Psoas muscle (tissue), 8 donors: ENCODE results near the gene ZBP1. TPM values are rescaled to one million over a fixed set of nuclear protein-coding genes. Genes with fewer than 3 reads are reported as not detected.

ENCODE experiments used
- ATAC-seq, 4 donors: fragments of 200-7000 bp; cut with Tn5 transposase; one replicate each; pipeline ENCODE4 v1.9.1; 2020; ENCODE audit warnings: moderate library complexity in 3 of 4, mild to moderate bottlenecking in 2 of 4
- DNase-seq, 2 donors: peaks; one replicate each; pipeline ENCODE4 v3.0.0-alpha.2; 2020
- H3K27ac ChIP-seq: fragments of 200-600 bp; one replicate; pipeline ENCODE4 v1.8.0; 2022
- H3K27me3 ChIP-seq, 3 donors: fragments of 200-600 bp in 1 of 3; one replicate each; pipeline versions ENCODE4 v1.6.1 to v1.8.0; 2013 to 2022; ENCODE audit warnings: low read length in 2 of 3, mild to moderate bottlenecking in 2 of 3, moderate library complexity in 1 of 3; ENCODE audit not compliant: insufficient read depth in 3 of 3
- H3K36me3 ChIP-seq, 2 donors: fragments of 200-600 bp in 1 of 2; one replicate each; pipeline versions ENCODE4 v1.6.1 to v1.8.0; 2013 to 2022; ENCODE audit warnings: low read depth in 1 of 2, mild to moderate bottlenecking in 1 of 2, moderate library complexity in 1 of 2; ENCODE audit not compliant: insufficient read depth in 1 of 2
- H3K4me1 ChIP-seq: fragments of 200-600 bp; one replicate; pipeline ENCODE4 v1.8.0; 2022
- H3K4me3 ChIP-seq: fragments of 200-600 bp; one replicate; pipeline ENCODE4 v1.8.0; 2022; ENCODE audit warnings: mild to moderate bottlenecking
- H3K9me3 ChIP-seq: fragments of 200-600 bp; one replicate; pipeline ENCODE4 v1.8.0; 2022
- WGBS, 3 donors: extraction: QIAGEN DNeasy Blood & Tissue Kit; methylation state at CpG; one replicate each; pipeline versions ENCODE4 v1.1.6 to v1.1.7; 2013; 5-methylcytosine and 5-hydroxymethylcytosine counted together
- intact Hi-C, 2 donors: fragments of 100-400 bp; cut with DNase I; formaldehyde crosslinking; loops; one replicate each; pipeline versions ENCODE4 v1.11.0 to v1.14.2; 2022
- polyA plus RNA-seq, 3 donors: library from polyadenylated mRNA; stranded (reverse); fragments of 200-250 nt; gene quantifications; one replicate each; pipeline ENCODE4 v1.2.3, GENCODE V29; 2013
- total RNA-seq, 4 donors: library from RNA; stranded (reverse); fragmentation: NEBNext Ultra II Directional in 2 of 4; extraction: Animal tissue kit (Norgen Biotek cat#: 25700) in 2 of 4; gene quantifications; one replicate each; pipeline versions ENCODE4 v1.2.1 to v1.2.4, GENCODE V29; 2021 to 2023
- TF ChIP-seq, protein P1 (sequence below): fragments of 200-600 bp; IDR thresholded peaks from one replicate; pipeline ENCODE4 v1.8.0; 2022; ENCODE audit warnings: antibody characterized with exemption
- donor health status: healthy with polysubstance abuse.
- donor health status: DM: no; HTN: no; CAD: no; lungs with moderate emphysema.
- donor health status: Bipolar disorder and iron deficiency.
- donor health status: healthy.
- donor health status: DM: yes; HTN: yes; CAD: no.
- donor health status: DM: no; HTN: no; CAD: no.
- donor health status: DM: no; HTN: no; CAD: no.
- donor health status: DM: yes; HTN: yes; CAD: no.

Gene ZBP1
- total and polyA plus RNA-seq, 7 donors: 0.07 to 0.50 (median 0.20) TPM; not detected in 2

DNA sequence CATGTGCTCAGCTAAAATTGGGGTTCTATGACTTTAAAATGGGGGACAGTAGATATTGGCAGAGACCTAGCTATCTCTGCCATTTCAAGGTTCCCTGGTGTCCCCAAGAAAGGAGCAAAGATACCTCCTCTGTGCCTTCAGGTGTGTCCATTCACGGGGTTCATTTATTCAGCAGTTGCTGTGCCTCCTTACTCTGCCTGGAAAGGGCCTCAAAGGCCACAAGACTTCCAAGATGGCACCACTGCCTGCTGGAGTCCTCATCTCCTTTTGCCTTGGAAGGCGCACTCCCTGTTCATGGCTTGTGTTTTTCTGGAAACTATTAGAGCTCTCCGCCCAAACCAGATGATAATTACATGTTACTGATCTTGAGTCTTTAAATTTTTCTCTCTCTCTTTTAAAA lies 3.9 kb upstream of the ZBP1 start:
- intact Hi-C loops: no loop called here
- DNase-seq (no peak), ATAC-seq (no peak)
- H3K9me3 ChIP-seq: peaks cover 6% of the 10 kb centered on the region
- H3K36me3 ChIP-seq: no peaks in the 10 kb centered on the region
- H3K27ac ChIP-seq: no peak overlapping the region
- peaks cover 6% of the 10 kb centered on the region for H3K4me1 ChIP-seq
- peaks cover 0 to 2% (median 0%) of the 10 kb centered on the region in 3 donors for H3K27me3 ChIP-seq
- H3K4me3 ChIP-seq: no peak overlapping the region
- WGBS, 3 donors: 86 to 94% (median 94%) methylated on average over 3 of the region's 3 CpGs
- TF ChIP-seq, protein P1, sequence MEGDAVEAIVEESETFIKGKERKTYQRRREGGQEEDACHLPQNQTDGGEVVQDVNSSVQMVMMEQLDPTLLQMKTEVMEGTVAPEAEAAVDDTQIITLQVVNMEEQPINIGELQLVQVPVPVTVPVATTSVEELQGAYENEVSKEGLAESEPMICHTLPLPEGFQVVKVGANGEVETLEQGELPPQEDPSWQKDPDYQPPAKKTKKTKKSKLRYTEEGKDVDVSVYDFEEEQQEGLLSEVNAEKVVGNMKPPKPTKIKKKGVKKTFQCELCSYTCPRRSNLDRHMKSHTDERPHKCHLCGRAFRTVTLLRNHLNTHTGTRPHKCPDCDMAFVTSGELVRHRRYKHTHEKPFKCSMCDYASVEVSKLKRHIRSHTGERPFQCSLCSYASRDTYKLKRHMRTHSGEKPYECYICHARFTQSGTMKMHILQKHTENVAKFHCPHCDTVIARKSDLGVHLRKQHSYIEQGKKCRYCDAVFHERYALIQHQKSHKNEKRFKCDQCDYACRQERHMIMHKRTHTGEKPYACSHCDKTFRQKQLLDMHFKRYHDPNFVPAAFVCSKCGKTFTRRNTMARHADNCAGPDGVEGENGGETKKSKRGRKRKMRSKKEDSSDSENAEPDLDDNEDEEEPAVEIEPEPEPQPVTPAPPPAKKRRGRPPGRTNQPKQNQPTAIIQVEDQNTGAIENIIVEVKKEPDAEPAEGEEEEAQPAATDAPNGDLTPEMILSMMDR: no peak

DNA sequence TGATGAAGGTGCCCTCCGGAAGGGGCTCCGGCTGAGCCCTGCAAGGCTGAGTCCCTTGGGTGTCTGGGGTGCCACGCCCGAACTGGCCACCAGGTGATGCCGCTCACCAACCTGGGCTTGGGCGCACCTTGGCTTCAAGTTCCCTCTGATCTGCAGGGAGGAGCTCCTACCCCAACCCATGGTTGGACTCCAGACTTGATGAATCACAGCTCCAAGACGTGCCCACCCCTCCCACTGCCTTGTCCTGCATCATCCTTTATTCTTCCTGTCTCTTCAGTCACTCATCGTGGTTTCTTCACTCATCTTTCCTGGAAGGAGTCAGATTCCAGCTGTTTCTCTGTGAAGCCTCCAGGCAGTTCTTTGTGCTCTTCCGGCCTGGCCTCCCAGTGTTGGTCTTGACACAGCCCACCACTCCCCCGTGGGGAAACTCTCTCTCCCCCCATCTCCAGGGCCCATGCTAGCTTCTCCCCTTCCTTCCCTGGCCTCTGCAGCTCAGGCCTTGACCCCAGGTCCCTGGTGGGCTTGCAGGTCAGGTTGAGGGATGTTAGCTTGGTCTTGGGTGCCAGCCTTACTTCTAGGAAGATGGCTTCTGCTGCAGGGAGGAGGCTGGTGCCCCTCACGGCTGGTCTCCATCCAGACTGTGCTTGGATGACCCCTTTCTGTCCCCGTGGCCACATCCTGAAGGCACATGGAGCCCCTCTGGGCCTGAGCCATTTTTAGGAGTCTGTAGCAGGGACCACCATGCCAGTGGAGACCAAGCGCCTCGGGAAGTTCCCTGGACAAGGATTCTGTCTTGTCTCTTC lies 2.6 kb upstream of the ZBP1 start:
- peaks cover 6% of the 10 kb centered on the region for H3K9me3 ChIP-seq
- DNase-seq (no peak), ATAC-seq (peak in 1 of 4 donors; percentile 61)
- 62 to 71% (median 64%) methylated on average over 14 of the region's 14 CpGs for WGBS, 3 donors
- TF ChIP-seq, protein P1: peak; percentile 62
- H3K4me3 ChIP-seq: no peak overlapping the region
- no peaks in the 10 kb centered on the region for H3K36me3 ChIP-seq
- peaks cover 5% of the 10 kb centered on the region for H3K4me1 ChIP-seq
- no peak overlapping the region for H3K27ac ChIP-seq
- intact Hi-C loops: no loop called here
- peaks cover 0 to 2% (median 0%) of the 10 kb centered on the region in 3 donors for H3K27me3 ChIP-seq

DNA sequence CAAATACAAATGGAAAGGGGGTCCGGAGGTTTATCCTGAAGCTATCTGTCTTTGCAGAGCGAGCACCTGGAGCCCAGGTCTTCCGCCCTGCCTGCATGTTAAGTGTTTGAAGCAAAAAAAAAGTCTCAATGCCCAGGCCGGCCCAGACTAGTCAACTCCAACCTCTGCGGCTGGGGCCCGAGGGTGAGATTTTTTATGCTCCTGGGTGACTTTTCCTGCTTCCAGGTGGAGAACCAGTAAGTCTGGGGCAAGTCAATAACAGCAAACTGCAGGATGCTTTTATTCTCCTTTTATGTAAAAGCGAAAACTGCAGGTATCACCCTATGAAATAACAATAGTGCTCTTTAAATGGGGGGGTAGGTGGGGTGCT lies 2.0 kb upstream of the ZBP1 start:
- intact Hi-C loops: no loop called here
- TF ChIP-seq, protein P1: no peak
- H3K36me3 ChIP-seq: no peaks in the 10 kb centered on the region

DNA sequence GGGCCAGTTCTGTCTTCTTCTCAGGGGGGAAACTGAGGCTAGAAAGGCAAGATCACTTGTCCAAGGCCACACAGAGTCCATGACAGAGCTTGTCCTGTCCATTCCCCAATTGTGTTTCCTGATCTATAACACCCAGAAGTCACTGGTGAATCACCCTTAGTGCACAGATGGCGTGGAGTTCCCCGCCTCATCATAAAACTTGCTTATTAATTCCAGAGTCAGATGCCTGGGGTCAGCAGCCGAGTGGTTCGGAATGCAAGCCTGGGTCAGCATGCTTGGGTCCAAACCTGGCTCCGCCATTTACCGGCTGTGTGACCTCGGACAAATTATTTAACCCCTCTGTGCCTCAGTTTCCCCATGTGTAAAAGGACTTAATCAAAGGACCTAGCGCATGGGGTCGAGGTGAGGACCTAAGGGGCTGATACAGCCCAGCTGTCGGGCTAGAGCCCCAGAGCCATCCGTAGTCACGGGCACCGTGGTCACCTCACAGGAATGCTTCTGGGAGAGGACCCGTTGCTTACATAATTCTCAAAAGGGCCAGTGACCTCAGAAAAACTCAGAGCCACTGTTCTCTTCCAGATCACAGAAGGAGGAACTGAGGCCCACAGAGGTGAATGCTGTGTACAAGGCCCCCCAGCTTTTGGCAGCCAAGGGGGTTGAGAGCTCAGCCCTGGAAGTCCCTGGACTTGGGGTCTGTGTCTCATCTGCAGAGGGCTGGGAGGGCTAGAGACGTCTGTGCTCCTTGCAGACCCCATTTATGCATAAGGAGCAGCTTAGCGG lies 1.4 kb upstream of the ZBP1 start:
- no peak overlapping the region for H3K27ac ChIP-seq
- WGBS, 3 donors: 86 to 88% (median 86%) methylated on average over 16 of the region's 16 CpGs
- no peak overlapping the region for H3K4me3 ChIP-seq
- TF ChIP-seq, protein P1: no peak
- intact Hi-C loops: no loop called here
- H3K4me1 ChIP-seq: no peaks in the 10 kb centered on the region
- no peak for DNase-seq
- H3K27me3 ChIP-seq: peaks cover 0 to 2% (median 0%) of the 10 kb centered on the region in 3 donors
- no peak for ATAC-seq
- peaks cover 6% of the 10 kb centered on the region for H3K9me3 ChIP-seq
- no peaks in the 10 kb centered on the region for H3K36me3 ChIP-seq

More for the DNA sequence above, 2.0 kb upstream of the ZBP1 start:
- DNase-seq (no peak), ATAC-seq (no peak)
- Histone ChIP-seq H3K9me3 (peaks cover 6% of the 10 kb centered on the region), H3K4me1 (no peaks in the 10 kb centered on the region), H3K4me3 (no peak overlapping the region), H3K27me3 (peaks cover 0 to 2% (median 0%) of the 10 kb centered on the region in 3 donors), H3K27ac (no peak overlapping the region)
- 85 to 90% (median 86%) methylated on average over 7 of the region's 7 CpGs for WGBS, 3 donors
